HT1080 (cell line): ENCODE data around the gene KIRREL3. TPM values are rescaled to one million over a fixed set of nuclear protein-coding genes. Genes with fewer than 3 reads are reported as not detected.
A peak's percentile ranks its signal among the peaks of the same experiment; 100 is the strongest.

Experiments used
- DNase-seq: peaks from one replicate; pipeline ENCODE4 v3.0.0-alpha.2; 2015; ENCODE audit warnings: low read depth
- total RNA-seq: library from RNA; depleted of rRNA; stranded (reverse); fragments of >200 nt; shearing (Covaris generic); gene quantifications from 2 replicates; pipeline ENCODE4 v1.2.3, GENCODE V29; 2014

The KIRREL3 gene
- total RNA-seq, 1 experiment from 2014 or later = 1.7 TPM

DNA sequence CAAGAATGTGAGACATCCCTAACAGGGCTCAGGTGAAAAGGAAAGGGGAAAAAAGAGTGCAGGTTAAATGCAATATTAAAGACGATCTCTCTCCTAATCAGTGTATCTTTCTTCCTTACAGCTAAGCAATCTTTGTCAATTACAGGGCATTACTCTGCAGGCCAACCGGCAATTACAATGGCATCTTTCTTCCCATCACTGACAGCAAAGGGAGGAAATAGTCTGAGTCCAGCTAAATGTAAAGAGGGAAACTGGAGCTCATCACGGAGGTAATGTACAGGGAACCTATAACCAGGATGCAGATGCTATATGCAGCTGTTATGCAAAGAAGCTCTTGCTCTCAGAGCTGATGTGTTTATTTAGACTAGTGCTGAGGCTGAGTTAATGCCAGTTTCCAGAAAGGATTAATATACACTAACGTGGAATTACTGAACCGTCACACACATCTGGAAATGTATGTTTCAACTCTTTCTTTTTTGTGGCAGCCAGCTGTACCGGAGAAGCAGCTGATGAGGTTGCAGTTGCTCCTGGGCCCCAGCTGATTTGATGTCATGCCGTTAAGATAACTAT lies 121.6 kb downstream of the KIRREL3 start:
- no peak for DNase-seq

DNA sequence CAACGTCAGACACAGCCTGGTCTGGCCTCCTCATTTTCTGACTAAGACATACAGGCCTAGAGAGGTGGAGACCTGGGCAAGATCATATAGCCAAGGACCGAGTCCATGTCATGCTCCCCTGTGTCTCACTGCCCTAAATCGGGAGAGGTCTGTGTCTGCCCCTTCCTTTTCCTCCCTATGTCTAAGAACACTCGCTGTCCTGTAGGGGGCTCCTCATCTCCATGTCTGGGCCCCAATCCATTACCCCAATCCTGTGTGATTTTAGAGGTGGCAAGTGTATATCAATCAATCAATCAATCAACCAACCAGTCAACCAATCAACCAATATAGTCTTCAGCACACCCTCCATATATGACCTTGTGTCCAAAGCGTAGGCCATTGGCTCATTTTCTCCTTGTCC lies 125.7 kb downstream of the KIRREL3 start:
- DNase-seq = no peak

DNA sequence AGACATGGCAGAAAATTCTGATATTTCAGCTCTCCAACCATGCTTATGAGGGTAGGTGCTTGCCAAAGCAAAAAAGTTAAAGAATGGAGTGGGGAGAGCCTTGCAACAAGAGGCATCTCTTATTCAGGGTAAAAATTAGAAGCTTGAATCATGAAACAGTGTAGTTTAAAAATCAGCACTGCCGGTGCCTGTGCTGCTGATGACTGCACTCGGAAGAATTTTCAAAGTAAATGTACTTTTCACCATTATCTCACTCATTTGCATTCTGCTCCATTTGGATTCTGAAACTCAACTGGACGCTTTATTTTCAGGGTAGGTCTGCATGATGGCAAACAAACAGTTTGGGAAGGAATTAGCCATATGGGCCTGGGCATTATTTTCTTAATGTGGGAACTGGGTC lies 126.3 kb downstream of the KIRREL3 start:
- DNase-seq = no peak

DNA sequence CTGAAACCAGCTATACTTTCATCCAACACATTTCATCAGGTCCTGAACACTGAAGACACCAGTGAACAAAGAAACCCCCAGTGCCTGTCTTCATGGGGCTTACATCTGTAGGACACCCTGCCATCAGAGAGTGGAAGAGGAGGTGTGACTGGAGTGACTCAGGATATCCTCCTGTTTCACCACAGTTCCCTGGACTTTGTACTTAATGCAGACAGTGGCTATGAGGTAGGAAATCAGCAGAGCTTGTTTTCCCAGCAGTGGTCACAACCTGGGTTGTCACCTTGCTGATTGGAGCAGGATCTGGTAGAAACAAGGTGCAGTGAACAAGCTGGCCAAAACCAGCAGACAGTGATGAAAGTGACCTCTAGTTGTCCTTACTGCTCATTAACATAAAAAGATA lies 128.8 kb downstream of the KIRREL3 start:
- no peak for DNase-seq

DNA sequence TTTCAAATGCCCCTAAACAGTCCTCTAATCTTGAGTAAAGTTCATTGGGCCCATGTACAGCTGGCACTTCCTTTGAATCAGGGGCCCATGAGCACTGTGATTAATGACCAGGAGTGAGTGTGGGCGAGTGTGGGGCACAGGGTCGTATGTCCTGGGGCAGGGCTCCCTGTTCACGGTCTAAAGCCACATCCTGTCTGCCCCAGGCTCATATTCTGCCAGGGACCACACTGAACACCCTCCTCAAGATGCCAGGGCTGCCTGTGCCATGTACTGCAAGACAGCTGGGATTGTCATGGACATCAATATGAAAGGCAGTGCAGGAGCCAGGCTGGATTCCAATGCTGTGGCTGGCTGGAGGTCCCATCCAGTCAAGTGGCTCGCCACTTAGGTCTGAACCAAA lies 130.5 kb downstream of the KIRREL3 start:
- peak; percentile 26 for DNase-seq

DNA sequence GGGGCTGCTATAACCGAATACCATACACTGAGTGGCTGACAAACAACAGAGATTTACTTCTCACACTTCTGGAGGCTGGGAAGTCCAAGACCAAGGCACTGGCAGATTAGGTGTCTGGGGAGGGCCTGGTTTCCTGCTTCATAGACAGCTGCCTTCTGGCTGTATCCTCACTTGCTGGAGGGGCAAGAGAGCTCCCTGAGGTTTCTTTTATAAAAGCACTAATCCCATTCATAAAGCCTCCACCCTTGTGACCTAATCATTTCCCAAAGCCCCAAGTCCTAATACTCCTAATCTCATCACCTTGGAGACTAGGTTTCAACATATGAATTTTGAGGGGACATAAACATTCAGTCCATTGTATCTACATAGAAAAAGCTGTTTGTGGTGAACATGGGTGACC lies 131.8 kb downstream of the KIRREL3 start:
- no peak for DNase-seq

DNA sequence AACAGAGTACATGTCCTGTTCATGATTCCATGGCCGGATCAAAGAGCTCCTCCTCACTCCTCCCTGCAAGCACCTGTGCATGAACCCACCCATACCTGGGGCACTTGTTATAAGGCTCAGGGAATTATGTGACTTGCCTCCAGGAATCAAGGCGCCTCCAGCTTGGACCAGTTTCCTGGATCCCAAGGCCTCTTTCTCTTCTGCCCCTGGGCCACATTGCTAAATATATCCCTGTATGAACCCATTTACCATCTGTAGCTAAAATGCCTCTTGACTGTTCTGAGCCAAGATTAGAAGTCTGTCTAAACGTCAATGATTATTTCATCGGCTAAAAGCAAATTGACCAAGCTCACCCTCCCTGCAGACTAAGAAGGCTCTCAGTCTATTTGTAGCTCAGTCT lies 135.6 kb downstream of the KIRREL3 start:
- DNase-seq = no peak

DNA sequence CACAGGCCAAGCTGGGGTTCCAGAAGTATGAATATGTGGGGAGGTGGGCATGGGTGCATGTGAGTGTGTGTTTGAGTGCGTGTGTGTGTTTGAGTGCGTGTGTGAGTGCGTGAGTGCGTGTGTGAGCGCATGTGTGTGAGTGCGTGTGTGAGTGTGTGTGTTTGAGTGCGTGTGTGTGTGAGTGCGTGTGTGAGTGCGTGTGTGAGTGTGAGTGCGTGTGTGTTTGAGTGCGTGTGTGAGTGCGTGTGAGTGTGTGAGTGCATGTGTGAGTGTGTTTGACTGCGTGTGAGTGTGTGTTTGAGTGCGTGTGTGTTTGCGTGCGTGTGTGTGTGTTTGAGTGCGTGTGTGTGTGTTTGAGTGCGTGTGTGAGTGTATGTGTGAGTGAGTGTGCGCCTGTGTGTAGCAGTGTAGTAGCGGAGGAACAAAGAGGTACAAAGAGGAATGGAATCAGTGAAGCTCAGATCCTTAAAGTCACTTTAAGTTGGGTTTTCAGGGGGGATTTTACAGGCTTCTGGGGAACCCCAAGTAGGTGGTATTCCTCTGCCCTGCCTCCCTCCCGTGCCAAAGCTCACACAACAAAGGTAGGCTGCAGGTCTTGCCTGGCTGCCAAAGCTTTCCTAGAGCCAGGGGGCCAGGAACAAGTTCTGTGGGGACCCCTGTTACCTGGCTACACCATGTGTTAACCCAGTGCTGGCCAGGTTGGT lies 137.1 kb downstream of the KIRREL3 start:
- no peak for DNase-seq

DNA sequence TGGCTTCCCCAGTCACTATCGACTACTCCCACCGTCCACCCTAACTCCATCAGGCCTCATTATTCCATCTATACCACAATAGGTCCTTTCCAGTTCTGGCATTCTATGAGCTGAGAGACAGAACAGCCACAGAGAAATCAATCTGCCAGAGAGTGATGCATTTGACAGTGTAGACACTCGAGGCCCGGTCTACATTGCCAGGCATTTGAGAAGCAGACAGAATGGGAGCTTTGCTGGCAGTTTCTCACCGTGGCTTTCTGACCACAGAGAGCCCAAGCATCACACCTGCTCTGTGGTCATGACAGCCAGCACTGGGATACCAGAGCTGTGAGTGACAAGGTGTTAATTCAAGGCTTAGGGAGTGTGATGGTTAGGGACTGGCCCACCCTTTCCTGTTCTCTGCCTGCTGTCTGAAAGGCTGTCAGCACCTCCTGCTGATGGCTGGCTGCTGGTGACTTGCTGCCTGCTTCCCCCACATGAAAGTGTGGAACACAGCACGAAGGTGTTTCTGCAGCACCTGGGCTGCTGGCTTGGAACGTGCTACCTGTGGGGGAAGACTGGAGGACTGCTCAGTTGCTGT lies 137.8 kb downstream of the KIRREL3 start:
- DNase-seq = peak; percentile 34

DNA sequence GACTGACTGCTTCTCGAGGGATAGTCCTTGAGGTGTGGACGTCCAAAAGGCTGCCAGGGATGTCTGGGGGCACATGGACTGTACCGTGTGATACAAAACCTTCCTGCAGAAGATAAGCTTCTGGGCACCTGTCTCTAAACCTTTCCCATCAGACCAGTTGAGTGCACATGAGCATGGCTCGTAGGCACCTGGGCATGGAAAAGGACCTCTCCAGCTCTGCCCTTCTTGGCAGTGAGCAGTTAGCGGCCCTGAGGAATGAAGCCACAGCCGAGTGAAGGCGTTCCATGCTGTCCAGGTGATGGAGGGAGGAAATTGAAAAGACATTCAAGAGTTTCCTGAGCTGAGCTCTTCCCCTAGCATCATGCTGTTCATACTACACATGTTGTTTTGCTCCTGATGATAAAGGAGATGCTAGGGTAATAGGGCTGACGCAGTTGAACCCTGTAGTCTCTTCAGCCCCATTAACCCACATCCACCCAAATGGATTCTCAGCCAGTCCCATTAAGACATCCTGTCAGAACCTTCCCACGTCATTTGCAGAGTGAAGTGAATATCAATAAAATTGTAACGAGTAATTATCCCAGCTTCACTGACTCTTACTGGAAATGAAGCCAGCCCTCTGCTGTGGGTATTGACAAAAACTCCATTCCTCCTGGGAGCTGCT lies 138.6 kb downstream of the KIRREL3 start:
- DNase-seq = no peak

DNA sequence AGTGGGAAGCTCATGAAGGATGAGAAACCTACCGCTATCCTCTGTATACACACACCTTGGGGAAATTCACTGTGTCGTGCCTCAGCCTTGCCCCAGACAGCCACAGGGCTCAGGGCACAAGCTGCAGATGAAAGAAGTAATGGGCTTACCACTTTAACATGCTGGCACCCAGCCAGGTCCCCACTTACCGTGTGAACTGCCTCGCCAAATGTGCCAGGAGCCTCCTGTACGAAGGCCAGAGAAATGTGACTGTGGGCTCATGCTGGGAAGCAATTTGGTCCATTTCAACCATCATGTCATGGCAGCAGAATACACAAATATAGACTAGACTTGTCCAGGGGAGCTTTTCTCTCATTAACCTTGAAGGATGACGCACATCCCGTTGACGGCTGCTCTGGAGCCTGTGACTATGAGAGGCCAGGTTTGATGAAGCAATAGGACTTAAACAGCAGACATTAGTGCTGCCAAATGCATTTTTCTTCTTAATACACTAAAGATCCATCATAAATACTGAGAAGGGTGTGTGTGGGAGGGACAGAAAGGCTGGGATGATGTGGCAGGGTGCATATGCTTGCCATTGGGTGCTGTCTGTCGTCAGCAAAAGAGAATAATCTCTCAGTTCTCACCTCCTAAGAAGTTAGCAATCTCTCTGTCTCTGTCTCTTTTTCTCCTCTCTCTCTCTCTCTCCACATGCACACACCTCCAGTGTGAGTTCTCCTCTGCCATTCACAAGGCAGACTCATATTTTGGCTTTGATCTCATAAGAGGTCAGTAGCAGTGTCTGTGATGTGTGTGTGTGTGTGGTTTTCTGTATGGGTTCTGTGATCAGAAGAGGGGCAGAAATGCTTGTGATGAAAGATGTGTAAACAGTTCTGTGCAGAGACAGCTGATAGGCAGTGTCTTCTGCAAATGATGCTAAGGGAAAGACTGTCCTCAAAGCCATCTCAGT lies 142.4 kb downstream of the KIRREL3 start:
- DNase-seq = peak; percentile 74

DNA sequence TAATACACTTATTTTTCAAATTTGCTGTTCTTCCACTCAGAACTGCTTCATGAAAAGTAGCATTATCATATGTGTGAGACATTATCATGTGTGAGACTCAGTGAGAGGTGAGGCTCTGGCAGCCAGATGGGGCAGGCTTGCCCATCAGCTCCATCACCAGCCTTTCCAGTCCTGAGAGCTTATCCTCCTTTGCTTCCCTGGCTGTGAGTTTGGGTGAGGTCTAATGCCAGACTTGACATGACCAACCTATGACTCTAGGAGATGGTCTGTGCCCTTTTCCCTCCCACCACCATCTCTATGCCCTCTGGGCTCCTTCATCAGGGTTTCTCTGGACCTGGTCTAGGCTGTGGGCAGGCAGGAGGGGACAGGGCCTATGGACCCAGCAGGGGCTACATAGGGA lies 145.0 kb downstream of the KIRREL3 start:
- no peak for DNase-seq

DNA sequence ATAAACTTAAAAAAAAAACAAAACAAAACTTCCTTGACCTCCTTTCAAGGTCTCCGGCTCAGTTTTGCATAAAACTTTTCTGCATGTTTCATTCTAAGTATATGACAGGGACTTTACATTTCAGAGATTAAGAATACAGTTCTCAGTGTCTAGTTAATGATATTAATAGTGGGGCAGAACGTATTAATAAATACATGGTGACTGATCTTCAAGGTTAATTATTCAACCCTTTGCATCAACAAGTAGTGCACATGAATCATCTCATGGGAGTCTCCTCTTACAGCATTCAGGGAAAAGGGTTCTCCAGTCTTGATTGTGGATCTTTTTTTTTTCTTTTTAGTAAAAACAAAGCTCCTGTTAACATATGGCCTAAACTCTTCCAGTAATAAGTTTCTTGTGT lies 146.8 kb downstream of the KIRREL3 start:
- no peak for DNase-seq

DNA sequence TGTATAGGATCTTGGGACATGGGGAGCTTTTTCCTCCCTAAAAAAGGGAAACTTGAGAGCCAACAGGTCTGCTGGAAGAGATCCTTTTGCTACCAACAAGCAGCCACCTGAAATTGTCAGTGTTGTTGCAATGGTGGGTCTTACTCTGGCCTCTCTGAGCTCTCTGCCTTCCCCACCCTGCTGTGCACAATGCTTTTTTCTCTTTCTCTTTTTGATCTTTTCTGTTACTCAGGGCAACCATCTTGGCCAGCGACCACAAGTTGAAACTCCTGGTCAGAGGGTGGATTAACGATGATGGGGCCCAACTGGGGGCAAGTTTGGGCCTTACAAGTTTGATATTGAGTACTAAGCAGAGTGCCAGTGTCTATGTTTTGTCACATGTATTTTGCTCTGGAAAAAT lies 155.8 kb downstream of the KIRREL3 start:
- DNase-seq = no peak

DNA sequence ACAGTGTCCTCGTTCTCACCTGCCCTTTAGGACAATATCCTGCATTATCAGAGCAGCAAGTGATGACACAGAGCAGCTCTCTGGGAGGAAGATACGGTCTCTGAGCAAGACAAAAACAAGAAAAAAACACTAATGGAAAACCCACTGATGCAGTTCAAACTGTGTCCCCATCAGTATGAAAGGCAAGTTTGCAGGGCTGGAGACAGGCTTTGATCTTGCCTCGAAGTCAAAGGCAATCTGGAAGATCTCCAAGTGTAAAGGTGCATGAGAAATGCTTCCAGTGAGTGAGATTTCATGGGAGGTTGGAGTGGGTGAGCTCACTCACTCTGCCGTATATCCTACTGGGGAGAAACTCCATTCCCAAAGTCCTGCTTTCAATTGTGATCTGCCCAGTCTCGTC lies 157.5 kb downstream of the KIRREL3 start:
- DNase-seq = no peak

DNA sequence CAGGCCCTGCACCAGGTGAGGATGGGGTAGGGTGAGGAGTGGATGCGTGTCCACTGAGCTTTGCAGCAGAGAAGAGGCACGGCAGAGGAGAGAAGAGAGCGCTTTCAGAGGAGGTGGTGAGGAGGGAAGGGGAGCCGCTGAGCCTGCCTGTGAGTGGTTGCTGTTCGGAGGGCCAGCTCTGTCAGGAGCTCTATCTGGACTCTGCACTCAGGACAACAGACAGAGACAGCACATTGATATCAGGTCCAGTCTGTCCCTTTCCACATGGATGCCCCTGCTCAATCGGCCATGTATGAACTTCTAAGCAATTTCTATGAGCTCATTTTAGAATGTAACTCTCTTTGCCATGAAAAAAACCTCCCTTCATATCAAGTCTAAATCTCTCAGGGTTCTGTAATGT lies 158.6 kb downstream of the KIRREL3 start:
- DNase-seq = no peak

DNA sequence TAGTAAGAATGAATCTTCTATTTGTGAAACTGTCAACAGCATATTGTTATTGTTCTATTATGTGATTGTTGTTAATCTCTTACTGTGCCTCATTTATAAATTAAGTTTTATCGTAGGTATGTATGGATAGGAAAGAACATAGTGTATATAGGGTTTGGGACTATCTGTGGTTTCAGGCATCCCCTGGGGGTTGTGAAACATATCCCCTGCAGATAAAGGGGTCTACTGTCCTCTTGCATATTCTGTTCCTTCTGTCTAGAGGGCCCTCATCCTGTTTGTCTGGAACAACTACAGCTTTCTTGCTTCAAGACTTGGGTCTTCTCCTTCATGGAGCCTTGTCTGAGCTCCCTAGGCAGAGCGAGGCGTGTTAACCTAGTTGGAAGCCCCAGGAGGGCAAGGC lies 159.6 kb downstream of the KIRREL3 start:
- DNase-seq = no peak

DNA sequence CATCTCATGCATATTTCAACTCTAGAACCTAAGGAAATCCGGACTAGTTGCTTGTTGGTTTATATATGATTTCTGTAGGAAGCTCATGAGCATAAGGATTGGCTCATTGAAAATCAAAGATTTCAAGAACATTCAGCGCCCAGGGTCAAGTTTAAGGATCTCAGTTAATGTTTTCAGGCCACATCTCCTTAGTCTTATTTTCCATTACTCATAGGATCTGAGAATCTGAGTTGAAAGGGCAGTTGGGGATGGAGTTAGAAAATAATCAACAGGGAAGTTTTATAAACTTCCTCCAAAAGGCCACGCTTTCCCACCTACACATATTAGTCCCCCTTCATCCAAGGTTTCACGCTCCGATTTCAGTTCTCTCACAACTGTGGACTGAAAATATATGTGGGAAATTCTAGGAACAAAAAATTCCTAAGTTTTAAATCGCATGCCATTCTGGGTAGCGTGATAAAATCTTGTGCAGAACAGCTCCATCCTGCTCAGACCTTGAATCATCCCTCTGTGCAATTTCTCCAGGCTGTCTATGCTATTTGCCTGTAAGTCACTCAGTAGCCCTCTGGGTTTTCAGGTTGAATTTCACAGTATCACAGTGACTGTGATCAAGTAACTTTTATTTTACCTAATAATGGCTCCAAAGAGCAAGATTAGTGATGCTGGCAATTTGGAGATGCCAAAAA lies 160.2 kb downstream of the KIRREL3 start:
- no peak for DNase-seq

DNA sequence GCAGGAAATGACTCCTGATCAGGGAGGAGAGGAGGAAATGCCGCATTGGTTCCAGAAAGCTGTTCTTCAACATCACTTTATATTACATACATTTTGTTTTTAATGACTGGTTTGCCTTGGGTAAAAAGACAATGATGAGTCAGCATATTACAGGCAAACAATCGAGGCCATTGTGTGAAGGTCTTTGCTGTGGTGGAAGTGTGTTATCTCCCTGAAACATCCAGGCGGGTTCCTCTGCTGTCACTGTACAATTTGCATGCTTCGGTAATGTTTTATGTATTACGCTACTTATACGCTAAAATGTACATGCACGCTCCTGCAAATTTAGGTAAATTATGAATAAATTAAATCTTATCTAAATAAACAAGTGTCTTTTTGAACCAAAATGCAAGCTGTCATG lies 161.1 kb downstream of the KIRREL3 start:
- DNase-seq = peak; percentile 48

DNA sequence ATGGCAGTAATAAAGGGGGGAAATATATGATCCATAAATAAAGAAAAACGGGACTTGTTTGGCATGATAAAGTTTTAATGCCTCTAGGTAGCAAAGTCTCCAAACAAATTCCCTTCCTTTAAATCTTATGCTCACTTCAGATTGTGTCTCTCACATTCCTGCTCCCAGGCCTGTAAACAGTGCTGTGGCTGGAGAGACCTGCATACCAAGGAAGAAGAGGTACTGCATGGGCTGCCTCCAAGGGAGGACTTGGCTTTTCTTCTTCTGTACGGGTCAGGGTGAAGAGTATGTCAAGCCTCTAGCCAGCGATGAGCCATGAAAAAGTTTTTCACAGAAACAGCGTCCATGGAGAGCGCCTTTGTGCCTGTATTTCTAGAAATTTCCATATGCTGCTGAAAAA lies 161.8 kb downstream of the KIRREL3 start:
- DNase-seq = no peak

DNA sequence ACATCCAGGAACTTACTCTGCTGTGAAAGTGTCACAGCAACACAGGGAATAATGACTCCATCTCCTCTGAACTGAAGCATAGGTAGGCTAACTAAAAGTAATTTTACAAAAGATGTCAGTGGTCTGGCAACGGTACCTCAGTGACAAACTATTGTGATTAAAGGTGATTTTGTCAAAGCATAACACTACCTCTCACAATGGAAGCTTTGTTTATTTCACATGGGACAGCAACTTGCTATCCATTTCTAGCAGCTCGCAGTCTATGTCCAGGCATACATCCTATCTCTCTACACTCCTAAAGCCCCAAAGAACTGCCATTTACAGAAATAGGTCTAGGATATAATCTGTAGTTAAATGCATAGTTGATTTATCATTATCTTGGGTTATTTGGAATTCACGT lies 163.0 kb downstream of the KIRREL3 start:
- DNase-seq = no peak
